H4 (cell line): ENCODE data around the gene ZNF490. TPM values are rescaled to one million over a fixed set of nuclear protein-coding genes. Genes with fewer than 3 reads are reported as not detected.
"Not testable (repeated sequence)": the region's sequence is repeated elsewhere in the genome, so short reads cannot be mapped to it uniquely, and the experiment has no call there.

Source experiments
- DNase-seq: peaks from one replicate; pipeline ENCODE4 v3.0.0-alpha.2; 2015; ENCODE audit warnings: low spot score
- total RNA-seq: library from RNA; depleted of rRNA; stranded (reverse); fragments of >200 nt; shearing (Covaris generic); gene quantifications from 2 replicates; pipeline ENCODE4 v1.2.3, GENCODE V29; 2014

ZNF490 gene
- total RNA-seq, 1 experiment from 2014 or later, result 5.7 TPM

DNA sequence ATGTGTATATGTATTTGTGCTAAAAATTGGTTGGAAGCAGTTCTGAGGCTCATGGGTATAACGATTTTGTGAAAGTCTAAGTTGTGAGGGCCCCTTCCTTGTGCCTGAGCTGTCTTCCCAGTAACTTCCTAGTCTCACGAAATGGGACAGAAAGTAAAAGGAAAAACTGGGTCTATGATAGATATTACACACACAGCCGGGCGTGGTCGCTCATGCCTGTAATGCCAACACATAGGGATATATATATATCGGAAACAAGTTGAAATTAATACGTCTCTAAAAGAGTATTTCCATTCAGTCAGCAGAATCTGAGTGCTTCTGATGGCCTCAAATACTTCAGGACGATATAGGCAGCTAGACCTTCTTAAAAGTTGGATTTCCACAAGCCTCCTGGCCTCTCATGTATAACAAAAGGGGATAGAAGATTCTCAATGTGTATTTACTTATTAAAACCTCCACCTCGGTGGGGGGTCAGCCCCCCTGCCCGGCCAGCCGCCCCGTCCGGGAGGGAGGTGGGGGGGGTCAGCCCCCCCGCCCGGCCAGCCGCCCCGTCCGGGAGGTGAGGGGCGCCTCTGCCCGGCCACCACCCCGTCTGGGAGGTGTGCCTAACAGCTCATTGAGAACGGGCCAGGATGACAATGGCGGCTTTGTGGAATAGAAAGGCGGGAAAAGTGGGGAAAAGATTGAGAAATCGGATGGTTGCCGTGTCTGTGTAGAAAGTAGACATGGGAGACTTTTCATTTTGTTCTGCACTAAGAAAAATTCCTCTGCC lies 10.8 kb upstream of the ZNF490 start:
- DNase-seq, result not testable (repeated sequence)

GRCh38 chr19:12617646-12618045 lies 7.0 kb upstream of the ZNF490 start:
- DNase-seq, result no peak

- peak; percentile 74 for DNase-seq
Observed at GRCh38 chr19:12611361-12611699, 717 bp upstream of the ZNF490 start.

DNA sequence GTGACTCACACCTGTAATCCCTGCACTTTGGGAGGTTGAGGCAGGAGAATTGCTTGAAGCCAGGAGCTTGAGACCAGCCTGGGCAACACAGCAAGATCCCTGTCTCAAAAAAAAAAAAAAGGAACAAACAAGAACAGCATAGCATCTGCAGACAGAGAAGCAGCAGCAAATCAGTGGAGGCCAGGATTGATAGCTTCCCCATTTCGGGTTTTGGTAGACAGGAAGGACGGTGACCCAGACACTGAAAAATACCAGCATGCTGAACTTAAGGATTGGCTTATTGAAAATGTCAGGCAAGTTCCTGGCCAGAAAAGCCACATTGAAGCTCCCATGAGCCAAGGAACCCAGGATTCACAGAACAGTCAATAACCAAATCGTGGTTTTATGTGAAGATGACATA lies 3.0 kb downstream of the ZNF490 start:
- no peak for DNase-seq

DNA sequence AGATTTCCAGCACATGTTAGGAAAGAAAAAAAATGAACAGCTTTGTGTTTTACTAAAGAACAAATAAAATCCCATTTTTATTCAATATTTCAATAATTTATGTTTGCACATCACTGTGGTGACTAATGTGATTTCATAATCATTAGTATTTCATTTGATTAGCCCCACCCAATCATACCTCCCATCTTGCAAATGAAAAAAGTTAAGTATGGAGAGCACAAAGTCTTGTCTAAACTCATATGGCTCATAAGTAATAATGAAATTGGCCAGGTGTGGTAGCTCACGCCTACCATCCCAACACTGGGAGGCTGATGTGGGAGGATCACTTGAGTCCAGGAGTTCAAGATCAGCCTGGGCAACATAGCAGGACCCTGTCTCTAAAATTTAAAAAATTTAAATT lies 3.8 kb downstream of the ZNF490 start:
- no peak for DNase-seq

GRCh38 chr19:12603714-12604113 lies 6.9 kb downstream of the ZNF490 start:
- no peak for DNase-seq

DNA sequence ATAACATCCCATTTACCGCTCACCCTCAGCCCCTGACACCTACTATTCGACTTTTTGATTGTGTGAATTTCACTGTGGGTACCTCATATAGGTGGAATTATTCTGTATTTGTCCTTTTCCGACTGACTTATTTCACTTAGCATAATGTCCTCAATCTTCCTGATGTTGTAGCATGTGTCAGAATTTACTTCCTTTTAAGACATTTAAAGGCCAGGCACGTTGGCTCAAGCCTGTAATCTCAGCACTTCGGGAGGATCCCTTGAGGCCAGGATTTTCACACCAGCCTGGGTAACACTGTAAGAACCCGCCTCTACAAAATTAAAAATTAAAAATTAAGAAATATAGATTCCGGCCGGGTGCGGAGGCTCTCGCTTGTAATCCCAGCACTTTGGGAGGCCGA lies 13.0 kb downstream of the ZNF490 start:
- DNase-seq, result no peak

DNA sequence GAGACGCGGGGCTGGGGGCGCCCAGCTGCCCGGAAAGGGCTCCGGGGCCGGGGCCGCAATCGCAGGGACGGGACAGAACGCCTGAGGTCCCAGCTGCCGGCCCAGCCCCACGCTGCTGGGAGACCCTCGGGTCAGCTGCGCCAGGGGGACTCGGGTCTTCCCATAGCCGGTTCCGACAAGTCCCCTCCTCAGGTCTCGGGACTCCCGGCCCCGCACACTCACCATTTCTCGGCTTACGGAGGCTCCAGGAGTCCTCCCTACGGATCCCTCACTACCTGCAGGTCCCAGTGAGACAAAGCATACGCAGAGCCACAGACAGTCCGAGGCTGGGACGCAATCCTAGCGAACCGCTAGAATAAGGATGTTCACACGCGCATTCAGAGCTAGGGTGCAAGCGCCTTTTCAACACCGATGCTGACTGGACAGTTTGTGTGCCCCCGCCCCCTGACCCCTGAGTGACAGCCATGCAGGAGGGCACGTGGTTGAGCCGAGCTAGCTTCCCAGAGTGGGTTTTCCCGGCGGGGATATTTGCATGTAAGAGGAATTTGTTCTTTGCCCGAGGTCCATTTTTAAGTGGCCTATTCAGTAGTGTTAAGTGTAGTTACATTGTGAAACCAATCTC lies 13.6 kb downstream of the ZNF490 start:
- DNase-seq, result no peak

GRCh38 chr19:12596485-12596884 lies 14.1 kb downstream of the ZNF490 start:
- no peak for DNase-seq

DNA sequence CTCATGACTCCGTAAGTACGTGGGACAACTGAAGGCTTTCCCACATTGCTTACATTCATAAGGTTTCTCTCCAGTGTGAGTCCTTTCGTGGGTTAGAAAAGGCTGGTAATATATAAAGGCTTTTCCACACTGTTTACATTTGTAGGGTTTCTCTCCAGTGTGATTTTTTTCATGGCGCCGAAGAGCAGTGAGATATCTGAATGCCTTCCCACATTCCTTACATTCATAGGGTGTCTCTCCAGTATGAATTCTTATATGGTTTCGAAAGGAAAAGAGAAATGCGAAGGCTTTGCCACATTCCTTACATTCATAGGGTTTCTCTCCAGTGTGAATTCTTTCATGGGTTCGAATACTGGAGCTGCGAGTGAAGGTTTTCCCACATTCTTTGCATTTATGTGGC lies 29.5 kb downstream of the ZNF490 start:
- DNase-seq, result no peak

DNA sequence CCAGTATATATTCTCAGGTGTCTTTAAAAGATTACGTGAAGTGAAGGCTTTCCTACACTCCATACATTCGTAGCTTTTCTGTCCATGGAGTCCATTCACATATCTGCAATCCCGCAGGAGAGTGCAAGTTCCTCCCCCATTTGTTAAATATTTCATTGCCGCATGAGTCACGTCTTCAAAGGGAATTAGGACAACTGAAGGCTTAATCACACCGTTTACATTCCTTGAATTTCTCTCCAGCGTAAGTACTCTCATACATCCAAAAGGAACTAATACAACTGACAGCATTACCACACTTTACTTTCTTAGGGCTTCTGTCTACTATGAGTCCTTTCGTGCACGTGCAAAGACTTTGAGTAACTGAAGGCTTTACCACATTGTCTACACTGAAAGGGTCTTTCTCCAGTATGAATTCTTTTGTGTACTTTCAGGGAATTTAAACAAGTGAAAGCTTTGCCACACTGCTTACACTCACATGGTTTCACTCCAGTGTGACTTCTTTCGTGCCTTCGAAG lies 30.4 kb downstream of the ZNF490 start:
- no peak for DNase-seq

DNA sequence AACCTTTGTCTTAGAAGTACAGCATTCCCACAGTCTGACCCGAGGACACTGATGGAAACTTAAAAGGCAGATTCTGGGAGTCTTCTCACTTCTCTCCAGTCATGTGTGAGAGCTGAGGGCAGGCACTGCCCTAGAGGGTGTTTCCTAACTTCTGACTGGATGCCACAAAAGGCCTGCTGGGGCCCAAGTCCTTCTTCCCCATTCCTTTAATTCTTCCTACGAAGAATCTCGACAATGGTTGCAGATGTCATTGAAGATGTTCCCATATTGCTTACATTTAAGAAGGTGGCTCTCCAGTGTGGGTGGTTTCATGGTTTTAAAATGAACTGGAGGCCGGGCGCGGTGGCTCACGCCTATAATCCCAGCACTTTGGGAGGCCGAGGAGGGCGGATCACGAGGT lies 32.0 kb downstream of the ZNF490 start:
- DNase-seq, result no peak

DNA sequence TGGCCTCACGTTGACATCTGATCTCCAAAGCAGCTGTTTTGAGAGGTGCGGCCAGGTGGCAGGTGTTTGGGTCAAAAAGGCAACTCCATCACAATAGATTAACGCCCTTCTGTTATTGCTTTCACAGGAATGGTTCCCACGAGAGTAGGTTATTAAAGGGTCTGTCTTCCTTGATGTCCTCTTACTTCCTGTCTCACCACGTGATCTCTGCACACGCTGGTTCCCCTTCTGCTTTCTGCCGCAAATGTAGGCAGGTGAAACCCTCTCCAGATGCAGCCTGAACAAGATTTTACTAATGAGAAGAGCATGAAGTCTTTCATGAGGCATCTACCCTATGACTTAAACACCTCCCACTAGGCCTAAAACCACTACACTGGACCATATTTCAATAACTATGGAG lies 36.6 kb downstream of the ZNF490 start:
- DNase-seq, result no peak

DNA sequence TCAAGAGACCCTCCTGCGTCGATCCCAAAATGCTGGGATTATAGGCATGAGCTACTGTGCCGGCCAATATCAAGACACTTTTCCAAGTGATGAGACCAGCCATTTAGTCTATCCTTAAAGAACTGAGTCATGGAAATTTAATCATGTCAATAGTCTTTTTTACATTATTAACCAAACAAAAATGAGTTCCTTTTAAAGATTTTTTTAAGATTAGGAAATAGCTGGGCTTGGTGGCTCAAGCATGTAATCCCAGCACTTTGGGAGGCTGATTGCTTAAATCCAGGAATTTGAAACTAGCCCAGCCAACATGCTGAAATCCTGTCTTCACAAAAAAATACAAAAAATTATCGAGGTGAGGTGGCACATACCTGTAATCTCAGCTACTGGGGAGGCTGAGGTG lies 42.7 kb downstream of the ZNF490 start:
- no peak for DNase-seq

DNA sequence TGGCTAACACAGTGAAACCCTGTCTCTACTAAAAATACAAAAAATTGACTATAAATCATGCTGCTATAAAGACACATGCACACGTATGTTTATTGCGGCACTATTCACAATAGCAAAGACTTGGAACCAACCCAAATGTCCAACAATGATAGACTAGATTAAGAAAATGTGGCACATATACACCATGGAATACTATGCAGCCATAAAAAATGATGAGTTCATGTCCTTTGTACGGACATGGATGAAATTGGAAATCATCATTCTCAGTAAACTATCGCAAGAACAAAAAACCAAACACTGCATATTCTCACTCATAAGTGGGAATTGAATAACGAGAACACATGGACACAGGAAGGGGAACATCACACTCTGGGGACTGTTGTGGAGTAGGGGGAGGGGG lies 44.2 kb downstream of the ZNF490 start:
- not testable (repeated sequence) for DNase-seq

DNA sequence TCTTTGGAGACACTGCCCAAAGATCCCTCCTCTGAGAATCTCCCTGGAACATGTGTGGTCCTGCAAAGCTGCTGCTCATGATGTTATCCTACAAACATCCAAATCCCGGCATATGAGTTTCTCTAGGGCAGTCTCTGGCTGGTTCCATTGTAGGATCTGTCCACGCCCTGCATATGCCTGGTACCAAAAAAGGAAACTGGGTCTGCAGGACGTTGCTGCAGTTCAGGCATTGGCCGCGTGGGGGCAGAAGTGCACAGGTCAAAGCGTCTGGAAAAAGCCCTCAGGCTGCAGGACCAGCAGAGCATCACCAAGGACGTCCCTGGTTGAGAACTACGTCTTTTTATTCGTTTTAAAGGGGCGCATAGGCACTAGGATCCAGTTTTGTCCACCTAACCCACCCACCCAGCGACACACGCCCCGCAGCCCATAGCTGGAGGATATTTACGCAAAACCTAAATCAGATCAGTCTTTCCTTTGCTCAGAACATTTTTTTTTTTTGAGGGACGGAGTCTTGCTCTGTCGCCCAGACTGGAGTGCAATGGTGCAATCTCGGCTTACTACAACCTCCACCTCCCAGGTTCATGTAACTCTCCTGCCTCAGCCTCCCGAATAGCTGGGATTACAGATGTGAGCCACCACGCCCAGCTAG lies 46.5 kb downstream of the ZNF490 start:
- peak; percentile 72 for DNase-seq

DNA sequence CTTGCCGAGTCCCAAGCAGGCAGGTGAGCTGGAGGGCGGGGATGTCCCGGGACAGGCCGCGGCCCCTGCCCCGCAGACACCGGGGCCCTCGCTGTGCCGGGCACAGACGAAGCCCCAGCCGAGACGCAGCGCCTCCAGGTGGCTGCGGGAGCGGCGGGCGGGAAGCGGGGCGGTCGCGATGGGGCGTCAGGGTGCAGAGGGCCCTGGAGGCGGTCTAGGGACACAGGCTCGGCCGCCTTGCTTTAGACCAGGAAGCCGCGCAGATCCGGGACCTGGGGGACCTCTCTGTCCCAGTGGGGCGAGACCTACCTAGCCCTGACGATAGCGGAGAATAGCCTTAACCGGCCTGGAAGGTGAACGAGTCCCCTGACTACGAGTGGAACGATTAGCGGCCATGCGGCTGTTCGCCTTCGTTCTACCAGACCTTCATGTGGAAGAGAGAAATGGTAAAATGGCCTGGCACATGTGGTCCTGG lies 55.1 kb downstream of the ZNF490 start:
- no peak for DNase-seq

DNA sequence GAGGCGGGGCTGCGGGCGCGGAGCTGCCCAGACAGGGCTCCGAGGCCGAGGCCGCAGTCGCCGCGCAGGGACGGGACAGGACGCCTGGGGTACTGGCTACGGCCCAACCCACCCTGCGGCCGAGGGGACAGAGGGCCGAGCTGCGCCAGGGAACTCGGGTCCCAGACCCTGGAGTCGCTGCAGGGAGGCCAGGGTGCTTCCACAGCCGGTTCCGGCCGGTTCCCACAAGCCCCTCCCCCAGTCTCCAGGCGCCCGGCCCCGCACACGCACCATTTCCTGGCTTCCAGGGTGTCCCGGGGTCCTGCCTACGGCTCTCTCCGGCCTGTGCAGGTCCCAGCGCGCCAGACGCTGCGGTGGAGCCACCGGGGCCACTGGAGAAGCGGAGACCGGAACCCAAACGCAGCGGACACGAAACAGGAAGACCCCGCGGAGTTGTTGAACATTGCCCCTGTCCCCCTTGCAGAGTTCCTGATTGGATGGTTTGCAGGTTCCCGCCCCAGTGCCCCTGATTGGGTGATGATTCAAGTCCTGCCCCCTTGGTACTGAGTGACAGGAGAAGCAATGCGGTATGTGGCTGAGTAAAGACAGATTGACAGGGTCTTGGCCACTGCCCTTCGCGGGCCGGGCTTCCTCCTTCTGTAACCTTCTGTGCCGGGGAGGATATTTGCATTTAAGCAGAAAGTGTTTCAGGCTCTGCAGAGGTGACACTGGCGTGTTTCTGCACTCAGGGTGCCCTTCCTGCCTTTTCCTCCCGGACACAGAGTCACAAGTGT lies 59.4 kb downstream of the ZNF490 start, which contains the start of gene ZNF564:
Gene ZNF564 (minus strand): TSS at position 423 of the 773 bp plus-strand sequence. CDS start 150 bp downstream, at position 273.
- DNase-seq, result peak; percentile 98

DNA sequence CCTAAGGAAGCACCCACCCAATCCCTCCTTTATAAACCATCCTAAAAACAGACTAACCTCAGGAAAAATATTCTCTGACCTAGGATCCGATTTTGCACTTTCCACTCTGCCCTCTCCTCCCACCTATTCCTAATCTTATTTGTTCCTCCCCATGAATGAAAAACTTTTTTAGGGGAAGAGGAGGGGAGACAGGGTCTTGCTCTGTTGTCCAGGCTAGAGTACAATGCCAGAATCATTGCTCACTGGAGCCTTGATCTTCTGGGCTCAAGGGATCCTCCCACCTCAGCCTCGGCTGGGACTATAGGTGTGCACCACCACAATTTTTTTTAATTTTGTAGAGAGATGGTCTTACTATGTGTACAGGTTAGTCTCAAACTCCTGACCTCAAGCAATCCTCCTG lies 63.7 kb downstream of the ZNF490 start:
- DNase-seq, result no peak

DNA sequence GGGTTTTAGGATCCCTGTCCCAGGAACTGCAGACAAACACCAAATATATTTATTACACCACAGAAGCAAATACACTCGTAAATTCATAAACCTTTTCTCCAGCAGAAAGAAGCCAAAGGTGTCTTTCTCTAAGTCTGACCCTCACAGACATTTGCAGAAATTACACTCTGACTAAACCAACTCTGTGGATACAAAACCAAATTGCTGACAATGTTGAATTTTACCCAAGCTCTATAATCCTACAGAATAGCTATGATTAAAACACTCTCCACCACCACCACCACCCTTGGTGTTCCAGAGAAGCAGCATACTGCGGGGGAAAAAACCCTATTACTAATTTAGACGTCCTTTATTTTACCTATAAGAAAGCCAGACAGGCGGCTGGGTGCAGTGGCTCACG lies 64.5 kb downstream of the ZNF490 start:
- no peak for DNase-seq

DNA sequence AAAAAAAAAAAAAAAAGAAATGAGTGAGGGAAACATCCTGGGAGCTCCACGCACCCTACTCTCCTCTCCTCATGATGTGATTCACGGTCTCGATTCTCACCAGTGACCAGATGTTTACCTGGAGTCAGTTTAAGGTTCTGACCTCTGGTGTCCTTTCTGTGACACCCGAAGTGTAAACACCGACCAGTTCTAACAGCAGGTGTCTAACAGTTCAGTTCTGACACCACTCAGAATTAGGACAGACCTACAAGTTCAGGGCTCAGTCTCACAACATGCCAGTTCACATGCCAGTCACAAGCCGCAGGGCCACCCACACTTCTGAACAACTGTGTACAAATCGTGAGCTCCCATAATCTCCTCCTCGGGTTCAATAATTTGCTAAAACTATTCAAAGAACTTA lies 65.3 kb downstream of the ZNF490 start:
- no peak for DNase-seq

- DNase-seq, result no peak
Observed at GRCh38 chr19:12544401-12544876, 66.2 kb downstream of the ZNF490 start.
